Heart right ventricle (tissue), 16 donors: ENCODE data around the gene GPN1. TPM values are rescaled to one million over a fixed set of nuclear protein-coding genes. Genes with fewer than 3 reads are reported as not detected.
"Not testable (repeated sequence)": the region's sequence is repeated elsewhere in the genome, so short reads cannot be mapped to it uniquely, and the experiment has no call there.

ENCODE experiments used
- ATAC-seq, 8 donors: fragments of 200-7000 bp; cut with Tn5 transposase; one replicate each; pipeline ENCODE4 v1.9.1; 2020; ENCODE audit warnings: mild to moderate bottlenecking in 8 of 8, moderate library complexity in 8 of 8, moderate number of reproducible peaks in 1 of 8
- DNase-seq, 2 donors: peaks; one replicate each; pipeline ENCODE4 v3.0.0-alpha.2; 2020
- H3K27ac ChIP-seq, 10 donors: fragments of 200-600 bp; sonication (generic) in 2 of 10; one replicate each; pipeline versions ENCODE4 v1.5.0 to v1.8.0; 2020 to 2022; ENCODE audit warnings: mild to moderate bottlenecking in 3 of 10
- H3K27me3 ChIP-seq, 7 donors: fragments of 200-600 bp; one replicate each; pipeline ENCODE4 v1.8.0; 2021 to 2022; ENCODE audit warnings: mild to moderate bottlenecking in 2 of 7
- H3K36me3 ChIP-seq, 9 donors: fragments of 200-600 bp; sonication (generic) in 1 of 9; one replicate each; pipeline versions ENCODE4 v1.5.0 to v1.8.0; 2020 to 2022; ENCODE audit warnings: mild to moderate bottlenecking in 2 of 9
- H3K4me1 ChIP-seq, 9 donors: fragments of 200-600 bp; sonication (generic) in 1 of 9; one replicate each; pipeline versions ENCODE4 v1.5.0 to v1.8.0; 2020 to 2022; ENCODE audit warnings: mild to moderate bottlenecking in 4 of 9
- H3K4me3 ChIP-seq, 10 donors: fragments of 200-600 bp; sonication (generic) in 2 of 10; one replicate each; pipeline versions ENCODE4 v1.5.0 to v1.8.0; 2020 to 2022; ENCODE audit warnings: mild to moderate bottlenecking in 7 of 10, moderate library complexity in 2 of 10
- H3K9me3 ChIP-seq, 11 donors: fragments of 200-600 bp in 10 of 11; sonication (generic) in 2 of 11; one replicate each; pipeline versions ENCODE4 v1.5.0 to v1.8.0; 2013 to 2022; ENCODE audit warnings: mild to moderate bottlenecking in 2 of 11, control low read depth in 1 of 11, moderate library complexity in 1 of 11
- CTCF ChIP-seq, 9 donors: fragments of 200-600 bp; sonication (generic) in 2 of 9; IDR thresholded peaks; one replicate each; pipeline versions ENCODE4 v1.5.0 to v1.8.0; 2021 to 2022; ENCODE audit warnings: antibody characterized with exemption in 9 of 9, mild to moderate bottlenecking in 5 of 9, moderate library complexity in 1 of 9
- WGBS, 2 donors: extraction: QIAGEN DNeasy Blood & Tissue Kit; methylation state at CpG; one replicate each; pipeline ENCODE4 v1.1.7; 2013; ENCODE audit warnings: inconsistent platforms in 1 of 2; 5-methylcytosine and 5-hydroxymethylcytosine counted together
- intact Hi-C, 10 donors: fragments of 100-400 bp; cut with DNase I; formaldehyde crosslinking; loops; one replicate each; pipeline versions ENCODE4 v1.11.1 to v1.14.2; 2022
- polyA plus RNA-seq, 2 donors: library from polyadenylated mRNA; stranded (reverse); fragments of 200-250 nt; gene quantifications; one replicate each; pipeline ENCODE4 v1.2.3, GENCODE V29; 2013
- total RNA-seq, 10 donors: library from RNA; stranded (reverse); fragmentation: NEBNext Ultra II Directional in 3 of 10; extraction: Animal tissue kit (Norgen Biotek cat#: 25700) in 3 of 10; gene quantifications; one replicate each; pipeline versions ENCODE4 v1.2.1 to v1.2.4, GENCODE V29; 2021 to 2023
- donor health status: Arrhythmogenic right ventricular cardiomyopathy.
- donor health status: ischemic (EF 13 %, LVEDD 7.1; RV severe dilation, severe dysfunction).
- donor health status: healthy with polysubstance abuse.
- donor health status: DM: no; HTN: yes; CAD: no.
- donor health status: DM: no; HTN: no; CAD: no.
- donor health status: ischemic (EF 25% LVEDD 6.9; RV normal size, moderate dysfunction).
- donor health status: ischemic (EF 25% LVEDD 5.7; RV mildly dilated, moderate dysfunction).
- donor health status: healthy.
- donor health status: DM: yes; HTN: yes; CAD: no.
- donor health status: Ischemic cardiomyopathy.
- donor health status: ischemic (EF 35%, LVEDD 5.7; RV mildly dilated, moderate dysfunction).
- donor health status: nonischemic (EF 11% LVEDD 7.7; RV severe dilation, severe dysfunction).
- donor health status: DM: yes; HTN: yes; CAD: no.
- donor health status: PGD.
- donor health status: ischemic (EF 29% LVEDD 5.4; RV normal size, mild dysfunction).
- donor health status: nonischemic (EF 23%, LVEDD 6.1; RV moderate dilation, normal function).

GPN1 gene
- total and polyA plus RNA-seq, 12 donors: 6.5 to 25.6 (median 19.7) TPM

GRCh38 chr2:27671235-27671634 lies 42.4 kb downstream of the GPN1 start:
- H3K36me3 ChIP-seq: peaks cover 0 to 97% (median 57%) of the 10 kb centered on the region in 9 donors
- no peak overlapping the region for H3K4me3 ChIP-seq
- WGBS, 2 donors: 94 to 96% methylated on average over 4 of the region's 4 CpGs
- no peak for TF ChIP-seq CTCF (IDR thresholded peaks at IDR 0.05)
- no peak for ATAC-seq
- H3K4me1 ChIP-seq: peaks cover 0 to 16% (median 0%) of the 10 kb centered on the region in 9 donors
- H3K27me3 ChIP-seq: no peaks in the 10 kb centered on the region
- intact Hi-C loops: no loop called here
- H3K27ac ChIP-seq: no peak overlapping the region
- no peak for DNase-seq
- no peaks in the 10 kb centered on the region for H3K9me3 ChIP-seq

GRCh38 chr2:27672723-27673486 lies 44.1 kb downstream of the GPN1 start:
- TF ChIP-seq CTCF (IDR thresholded peaks at IDR 0.05): no peak
- intact Hi-C loops: no loop called here
- ATAC-seq (peak; percentile 34 to 95 (median 80)), DNase-seq (peak in 1 of 2 donors; percentile 19)
- H3K36me3 ChIP-seq: peaks cover 0 to 97% (median 60%) of the 10 kb centered on the region in 9 donors
- no peak overlapping the region for H3K4me3 ChIP-seq
- no peaks in the 10 kb centered on the region for H3K27me3 ChIP-seq
- H3K9me3 ChIP-seq: no peaks in the 10 kb centered on the region
- WGBS, 2 donors: 44 to 49% methylated on average over 5 of the region's 5 CpGs
- peaks cover 0 to 5% (median 0%) of the 10 kb centered on the region in 9 donors for H3K4me1 ChIP-seq
- H3K27ac ChIP-seq: peak overlapping the region in 1 of 10 donors; percentile 36

- Histone ChIP-seq H3K4me3 (no peak overlapping the region), H3K27me3 (no peaks in the 10 kb centered on the region), H3K4me1 (peaks cover 0 to 22% (median 0%) of the 10 kb centered on the region in 9 donors), H3K27ac (peak overlapping the region in 1 of 10 donors; percentile 57), H3K36me3 (peaks cover 0 to 98% (median 44%) of the 10 kb centered on the region in 9 donors), H3K9me3 (no peaks in the 10 kb centered on the region)
- intact Hi-C loops: loop anchor here in 1 of 10 donors (5.0 kb wide), 1 partner anchor 767 kb away; no protein-coding TSS in a partner anchor
- ATAC-seq: no peak
- WGBS, 2 donors: 79 to 86% methylated on average over 2 of the region's 2 CpGs
- DNase-seq: no peak
- no peak for TF ChIP-seq CTCF (IDR thresholded peaks at IDR 0.05)
Measured at GRCh38 chr2:27680571-27680970, 51.7 kb downstream of the GPN1 start.

GRCh38 chr2:27681841-27682240 lies 53.0 kb downstream of the GPN1 start:
- H3K36me3 ChIP-seq: peaks cover 0 to 98% (median 48%) of the 10 kb centered on the region in 9 donors

GRCh38 chr2:27682334-27682771 lies 53.5 kb downstream of the GPN1 start:
- H3K4me3 ChIP-seq, H3K27me3 ChIP-seq, H3K9me3 ChIP-seq, DNase-seq: not testable (repeated sequence)
- peak overlapping the region in 2 of 10 donors; percentile 12 to 57 for H3K27ac ChIP-seq
- peaks cover 0 to 98% (median 46%) of the 10 kb centered on the region in 9 donors for H3K36me3 ChIP-seq
- ATAC-seq: peak in 1 of 8 donors; percentile 47
- 84 to 92% methylated on average over 7 of the region's 7 CpGs for WGBS, 2 donors
- intact Hi-C loops: loop anchor here in 2 of 10 donors (2.0 to 5.0 kb wide), 2 partner anchors 765 to 768 kb away; no protein-coding TSS in a partner anchor
- peaks cover 0 to 22% (median 0%) of the 10 kb centered on the region in 9 donors for H3K4me1 ChIP-seq

More at GRCh38 chr2:27681841-27682240, 53.0 kb downstream of the GPN1 start:
- H3K27ac ChIP-seq: peak overlapping the region in 2 of 10 donors; percentile 12 to 57
- no peaks in the 10 kb centered on the region for H3K27me3 ChIP-seq
- DNase-seq: no peak
- peaks cover 0 to 22% (median 0%) of the 10 kb centered on the region in 9 donors for H3K4me1 ChIP-seq
- no peak for ATAC-seq
- no peaks in the 10 kb centered on the region for H3K9me3 ChIP-seq
- intact Hi-C loops: loop anchor here in 2 of 10 donors (2.0 to 5.0 kb wide), 2 partner anchors 765 to 769 kb away; no protein-coding TSS in a partner anchor
- TF ChIP-seq CTCF (IDR thresholded peaks at IDR 0.05): no peak
- no peak overlapping the region for H3K4me3 ChIP-seq
- WGBS, 2 donors: 52 to 67% methylated on average over 1 of the region's 1 CpG
